Lower leg skin (tissue), 4 donors: Measurements from ENCODE around the gene GTPBP10. TPM values are rescaled to one million over a fixed set of nuclear protein-coding genes. Genes with fewer than 3 reads are reported as not detected.

ENCODE experiments used
- DNase-seq, 2 donors: peaks; one replicate each; pipeline ENCODE4 v3.0.0-alpha.2; 2019; ENCODE audit warnings: low spot score in 2 of 2
- H3K4me3 ChIP-seq: fragments of 200-600 bp; sonication (generic); 2 replicates; pipeline ENCODE4 v1.5.1; 2017; ENCODE audit warnings: mild to moderate bottlenecking, low read depth; ENCODE audit not compliant: poor library complexity, severe bottlenecking
- POLR2A ChIP-seq, 2 donors: fragments of 450-650 bp; IDR thresholded peaks; one replicate each; pipeline ENCODE4 v1.6.1; 2016 to 2017; ENCODE audit warnings: antibody characterized with exemption in 2 of 2, mild to moderate bottlenecking in 1 of 2, moderate library complexity in 1 of 2
- WGBS, 2 donors: methylation state at CpG; one replicate each; pipeline ENCODE4 v1.1.5; 2018; 5-methylcytosine and 5-hydroxymethylcytosine counted together
- intact Hi-C: fragments of 100-400 bp; cut with DNase I; formaldehyde crosslinking; loops from one replicate; pipeline ENCODE4 v1.15.0; 2023; ENCODE audit warnings: low total_unique reads
- total RNA-seq, 4 donors: library from RNA; depleted of rRNA; stranded (reverse); fragments of >200 nt; gene quantifications; one replicate each; pipeline ENCODE4 v1.1.0, GENCODE V29; 2016
- TF ChIP-seq, protein P1 (sequence below), 3 donors: fragments of 450-650 bp; IDR thresholded peaks; one replicate each; pipeline ENCODE4 v1.5.1; 2016; ENCODE audit warnings: antibody characterized with exemption in 3 of 3, mild to moderate bottlenecking in 3 of 3, moderate library complexity in 2 of 3

The GTPBP10 gene
- total RNA-seq, 4 donors from 2014 or later = 11.6 to 26.2 (median 15.3) TPM

DNA sequence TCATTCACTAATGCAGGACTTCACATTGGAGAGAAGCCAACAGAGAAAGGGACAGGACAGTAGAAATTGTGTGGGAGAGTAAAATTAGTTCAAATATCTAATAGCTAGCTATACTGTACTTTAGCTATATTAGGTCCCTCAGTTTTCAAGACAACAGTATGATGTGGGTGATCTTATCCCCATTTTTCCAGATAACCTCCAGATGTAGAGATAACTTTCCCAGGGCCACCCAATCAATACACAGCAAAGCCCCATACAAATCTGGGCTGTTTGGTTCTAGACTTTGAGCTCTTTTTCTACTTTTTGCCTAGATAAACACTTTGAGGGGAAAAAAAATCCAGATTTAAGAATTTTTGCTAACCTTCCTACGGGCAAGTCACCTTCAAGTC is 56.3 kb downstream of the GTPBP10 start:
- no peak for DNase-seq
- 16 to 23% methylated on average over 1 of the region's 1 CpG for WGBS, 2 donors
- TF ChIP-seq, protein P1, sequence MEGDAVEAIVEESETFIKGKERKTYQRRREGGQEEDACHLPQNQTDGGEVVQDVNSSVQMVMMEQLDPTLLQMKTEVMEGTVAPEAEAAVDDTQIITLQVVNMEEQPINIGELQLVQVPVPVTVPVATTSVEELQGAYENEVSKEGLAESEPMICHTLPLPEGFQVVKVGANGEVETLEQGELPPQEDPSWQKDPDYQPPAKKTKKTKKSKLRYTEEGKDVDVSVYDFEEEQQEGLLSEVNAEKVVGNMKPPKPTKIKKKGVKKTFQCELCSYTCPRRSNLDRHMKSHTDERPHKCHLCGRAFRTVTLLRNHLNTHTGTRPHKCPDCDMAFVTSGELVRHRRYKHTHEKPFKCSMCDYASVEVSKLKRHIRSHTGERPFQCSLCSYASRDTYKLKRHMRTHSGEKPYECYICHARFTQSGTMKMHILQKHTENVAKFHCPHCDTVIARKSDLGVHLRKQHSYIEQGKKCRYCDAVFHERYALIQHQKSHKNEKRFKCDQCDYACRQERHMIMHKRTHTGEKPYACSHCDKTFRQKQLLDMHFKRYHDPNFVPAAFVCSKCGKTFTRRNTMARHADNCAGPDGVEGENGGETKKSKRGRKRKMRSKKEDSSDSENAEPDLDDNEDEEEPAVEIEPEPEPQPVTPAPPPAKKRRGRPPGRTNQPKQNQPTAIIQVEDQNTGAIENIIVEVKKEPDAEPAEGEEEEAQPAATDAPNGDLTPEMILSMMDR (IDR thresholded peaks at IDR 0.05) = no peak
- no peak for TF ChIP-seq POLR2A (IDR thresholded peaks at IDR 0.05)
- peak overlapping the region; percentile 13 for H3K4me3 ChIP-seq
- intact Hi-C loops = no loop called here

DNA sequence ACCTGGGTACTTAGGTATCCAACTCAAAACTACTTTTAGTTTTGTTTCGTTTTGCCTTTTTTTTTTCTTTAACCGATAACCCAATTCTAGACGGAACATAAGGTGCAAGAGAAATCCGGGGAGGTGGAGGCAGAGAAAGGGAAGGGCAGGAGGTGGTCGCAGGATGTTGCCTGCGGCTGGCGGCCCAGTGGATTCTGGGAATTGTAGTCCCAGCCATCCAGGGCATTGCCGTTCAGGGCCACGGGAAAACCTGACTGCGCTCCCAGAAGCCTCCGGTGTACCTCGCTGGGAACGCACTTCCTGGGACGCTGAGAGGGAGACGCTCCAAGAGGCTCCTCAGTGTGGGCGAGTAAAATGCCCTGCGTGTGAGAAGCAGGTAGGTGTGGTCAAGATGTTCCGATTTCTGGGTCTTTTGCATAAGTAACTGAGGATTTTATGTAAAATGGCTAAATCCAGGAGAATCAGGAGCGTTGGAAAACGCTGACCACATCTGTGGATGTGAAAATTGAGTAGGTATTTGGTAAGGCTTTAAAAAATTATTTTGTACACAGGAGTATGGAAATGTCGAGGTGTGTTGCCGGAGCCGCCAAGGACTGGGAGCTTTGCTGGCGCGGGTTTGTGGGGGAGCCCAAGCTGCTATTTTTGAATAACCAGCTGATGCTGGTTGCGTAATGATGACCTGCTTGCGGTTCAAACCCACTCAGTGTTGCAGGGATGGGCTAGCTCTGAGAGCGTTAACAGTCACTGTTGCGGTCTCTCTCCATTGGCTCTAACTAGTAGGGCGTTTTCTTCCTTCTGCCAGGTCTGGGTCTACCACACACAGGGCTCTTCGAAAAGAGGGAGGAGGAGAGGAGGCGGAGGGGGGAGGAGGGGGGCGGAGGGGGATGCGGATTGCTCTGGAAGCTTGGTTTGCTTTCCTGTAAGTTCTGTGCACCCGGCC is 56.9 kb downstream of the GTPBP10 start, which contains the start of gene CLDN12:
Gene CLDN12 (plus strand): TSS at position 288 of the 940 bp plus-strand sequence. CDS start 9,216 bp downstream, outside the sequence.
- peak within 1 kb of the TSS; percentile 13 for H3K4me3 ChIP-seq

DNA sequence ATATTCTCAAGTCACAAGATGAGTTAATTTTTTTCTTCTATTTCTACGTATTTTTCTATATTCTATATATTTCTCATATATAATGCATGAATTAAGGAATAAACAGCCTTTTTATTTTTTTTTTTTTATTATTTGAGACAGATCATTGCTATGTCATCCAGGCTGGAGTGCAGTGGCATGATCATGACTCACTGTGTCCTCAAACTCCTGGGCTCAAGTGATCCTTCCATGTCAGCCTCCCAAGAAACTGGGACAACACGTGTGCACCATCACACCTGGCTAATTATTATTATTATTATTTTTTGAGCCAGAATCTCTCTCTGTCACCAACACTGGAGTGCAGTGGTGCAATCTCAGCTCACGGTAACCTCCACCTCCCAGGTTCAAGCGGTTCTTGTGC is 58.3 kb downstream of the GTPBP10 start:
- no peak overlapping the region for H3K4me3 ChIP-seq
- intact Hi-C loops = no loop called here
- no peak for DNase-seq
- 78% methylated on average over 4 of the region's 4 CpGs for WGBS, 2 donors
- TF ChIP-seq, protein P1 (IDR thresholded peaks at IDR 0.05) = no peak
- TF ChIP-seq POLR2A (IDR thresholded peaks at IDR 0.05) = no peak

More for the DNA sequence above, 56.9 kb downstream of the GTPBP10 start, which contains the start of gene CLDN12:
- WGBS, 2 donors = 1% methylated on average over 35 of the region's 35 CpGs
- DNase-seq = peak; percentile 87 to 94
- no peak for TF ChIP-seq POLR2A (IDR thresholded peaks at IDR 0.05)
- TF ChIP-seq, protein P1 (IDR thresholded peaks at IDR 0.05) = no peak
- intact Hi-C loops = no loop called here

DNA sequence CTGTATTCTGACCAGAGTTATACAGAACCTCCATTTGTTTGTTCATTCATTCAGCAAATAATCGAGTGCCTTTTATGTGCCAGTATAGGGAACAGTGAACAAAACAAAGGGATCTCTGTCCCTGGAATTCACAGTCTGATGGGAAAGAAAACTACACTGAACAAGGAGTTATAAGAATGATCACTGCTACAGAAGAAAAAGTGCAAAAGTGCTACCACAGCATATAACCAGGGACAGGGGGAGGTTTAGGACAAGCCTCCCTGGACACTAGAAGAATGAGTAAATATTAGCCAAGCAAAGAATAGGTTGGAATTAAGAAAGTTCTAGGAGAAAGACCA is 60.9 kb downstream of the GTPBP10 start:
- 74 to 77% methylated on average over 1 of the region's 1 CpG for WGBS, 2 donors
- TF ChIP-seq POLR2A (IDR thresholded peaks at IDR 0.05) = no peak
- TF ChIP-seq, protein P1 (IDR thresholded peaks at IDR 0.05) = no peak
- intact Hi-C loops = no loop called here
- H3K4me3 ChIP-seq = no peak overlapping the region
- no peak for DNase-seq

DNA sequence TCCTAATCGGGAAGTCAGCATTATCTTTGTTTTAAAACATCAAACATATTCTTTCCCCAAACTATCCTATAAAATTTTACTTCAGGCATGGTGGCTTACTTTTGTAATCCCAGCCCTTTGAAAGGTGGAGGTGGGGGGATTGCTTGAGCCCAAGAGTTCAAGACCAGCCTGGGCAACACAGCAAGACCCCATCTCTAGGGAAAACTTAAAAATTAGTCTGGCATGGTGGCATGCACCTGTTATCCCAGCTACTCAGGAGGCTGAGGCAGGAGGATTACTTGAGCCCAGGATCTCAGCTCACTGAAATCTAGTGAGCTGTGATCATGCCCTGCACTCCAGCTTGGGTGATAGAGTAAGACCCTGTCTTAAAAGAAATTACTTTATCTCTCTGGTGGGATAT is 61.6 kb downstream of the GTPBP10 start:
- H3K4me3 ChIP-seq = no peak overlapping the region
- intact Hi-C loops = no loop called here
- 94 to 95% methylated on average over 1 of the region's 1 CpG for WGBS, 2 donors
- TF ChIP-seq POLR2A (IDR thresholded peaks at IDR 0.05) = no peak
- TF ChIP-seq, protein P1 (IDR thresholded peaks at IDR 0.05) = no peak
- no peak for DNase-seq
